Measurements from ENCODE around the gene ITGB8.
A peak's percentile ranks its signal among the peaks of the same experiment; 100 is the strongest.

The ITGB8 gene

DNA sequence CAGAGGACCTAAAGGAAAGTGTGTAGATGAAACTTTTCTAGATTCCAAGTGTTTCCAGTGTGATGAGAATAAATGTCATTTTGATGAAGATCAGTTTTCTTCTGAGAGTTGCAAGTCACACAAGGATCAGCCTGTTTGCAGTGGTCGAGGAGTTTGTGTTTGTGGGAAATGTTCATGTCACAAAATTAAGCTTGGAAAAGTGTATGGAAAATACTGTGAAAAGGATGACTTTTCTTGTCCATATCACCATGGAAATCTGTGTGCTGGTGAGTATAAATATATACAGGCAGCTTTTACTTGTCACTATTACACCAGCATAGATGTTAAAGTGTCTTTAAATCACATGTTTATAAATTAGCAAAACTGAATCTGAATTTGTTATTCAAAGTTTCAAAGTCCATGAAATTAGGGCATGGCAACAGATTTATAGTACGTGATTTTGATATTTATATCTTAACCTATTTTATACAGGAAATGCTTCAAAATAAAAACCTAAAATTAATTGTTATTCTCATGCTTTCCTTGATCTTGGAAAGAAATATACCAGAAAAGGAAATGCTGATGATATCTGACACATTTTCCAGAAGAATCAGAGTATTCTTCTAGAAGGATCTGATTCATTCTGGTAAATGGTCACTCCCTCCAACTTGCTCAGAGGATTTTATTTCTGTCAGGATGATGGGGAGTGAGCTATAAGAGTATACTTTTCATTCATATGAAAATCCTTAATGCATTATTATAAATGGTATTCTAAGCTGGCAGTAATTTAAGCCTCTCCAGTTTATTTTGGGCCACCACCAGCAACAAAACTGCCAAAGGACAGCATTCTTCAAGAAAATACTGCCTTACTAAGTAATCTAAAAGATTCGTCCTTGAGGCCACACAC, 71.4 kb downstream of the ITGB8 start:
- H3K4me3 ChIP-seq (ENCODE audit: low read length), result no peak overlapping the region
- no peak for DNase-seq (ENCODE audit: low read depth)
- no peak for TF ChIP-seq CTCF (IDR thresholded peaks at IDR 0.05; ENCODE audit: insufficient read depth, low read depth, low read length, missing control alignments)

DNA sequence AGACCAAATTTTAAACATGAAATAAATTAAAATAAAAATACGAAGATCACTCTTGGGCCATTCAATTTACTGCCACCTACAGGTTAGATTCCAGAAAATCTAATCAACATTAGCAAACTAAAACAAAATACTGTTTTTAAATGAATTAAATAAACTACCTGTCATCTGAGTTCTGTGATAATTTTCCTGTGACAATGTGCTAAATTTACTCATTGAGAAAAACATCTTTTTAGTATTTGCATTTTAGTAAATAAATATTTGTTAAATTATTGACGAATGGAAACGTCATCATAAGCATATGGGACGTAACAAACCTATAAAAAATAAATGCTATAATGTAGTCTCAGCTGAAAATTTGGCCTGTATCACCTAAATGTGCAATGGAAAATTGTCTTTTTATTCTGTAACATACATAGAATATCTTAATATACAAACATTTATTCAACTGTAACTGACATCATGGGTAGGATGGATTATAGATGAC, 72.1 kb downstream of the ITGB8 start:
- TF ChIP-seq CTCF (IDR thresholded peaks at IDR 0.05; ENCODE audit: insufficient read depth, low read depth, low read length, missing control alignments), result peak; percentile 38
- DNase-seq (ENCODE audit: low read depth), result no peak
- H3K4me3 ChIP-seq (ENCODE audit: low read length), result no peak overlapping the region

- TF ChIP-seq CTCF (IDR thresholded peaks at IDR 0.05; ENCODE audit: insufficient read depth, low read depth, low read length, missing control alignments), result no peak
- H3K4me3 ChIP-seq (ENCODE audit: low read length), result no peak overlapping the region
- no peak for DNase-seq (ENCODE audit: low read depth)
These were observed 72.6 kb downstream of the ITGB8 start for GRCh38 chr7:20403331-20403730.

- no peak for TF ChIP-seq CTCF (IDR thresholded peaks at IDR 0.05; ENCODE audit: insufficient read depth, low read depth, low read length, missing control alignments)
- no peak overlapping the region for H3K4me3 ChIP-seq (ENCODE audit: low read length)
- no peak for DNase-seq (ENCODE audit: low read depth)
These were observed 73.6 kb downstream of the ITGB8 start for GRCh38 chr7:20404320-20404719.

DNA sequence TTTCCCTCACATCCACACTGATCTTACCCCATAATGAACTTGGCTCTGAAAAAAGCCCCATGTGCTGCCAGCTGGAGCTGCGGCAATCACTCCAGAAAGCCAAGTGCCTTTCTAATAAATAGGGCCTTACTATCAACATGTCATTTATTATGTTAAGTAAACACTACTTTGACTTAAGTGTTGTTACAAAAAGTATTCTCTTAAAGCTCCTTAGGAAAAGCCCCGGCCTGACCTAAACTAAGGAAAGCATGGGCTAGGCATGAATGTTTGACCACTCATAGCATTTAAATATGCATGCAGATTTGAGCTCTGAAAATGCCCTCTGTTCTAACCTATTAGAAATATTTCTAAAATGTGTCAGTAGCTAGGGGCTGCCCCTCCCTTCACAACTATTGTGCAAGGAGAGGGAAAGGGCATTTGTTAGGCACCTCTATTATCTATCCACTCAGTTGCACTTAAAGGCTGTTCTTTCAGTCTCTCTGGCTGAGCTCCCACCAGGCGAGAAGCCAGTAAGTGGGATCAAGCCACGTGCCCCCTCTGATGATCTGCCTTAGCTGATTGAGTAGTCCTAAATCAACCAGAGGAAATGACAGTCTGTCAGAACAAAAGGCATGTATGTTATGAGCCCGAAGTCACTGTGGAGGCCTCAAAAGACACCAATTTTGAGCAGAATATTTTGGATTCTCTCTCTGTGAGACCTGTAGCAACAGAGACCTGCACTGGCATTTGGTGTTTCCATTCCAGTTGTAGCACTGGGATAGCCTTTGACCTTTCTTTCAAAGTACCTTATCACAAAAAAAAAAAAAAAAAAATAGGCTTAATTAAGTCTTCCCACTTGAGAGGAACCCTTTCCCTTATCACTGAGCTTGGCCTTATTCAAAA, 77.1 kb downstream of the ITGB8 start:
- TF ChIP-seq CTCF (IDR thresholded peaks at IDR 0.05; ENCODE audit: insufficient read depth, low read depth, low read length, missing control alignments), result no peak
- H3K4me3 ChIP-seq (ENCODE audit: low read length), result no peak overlapping the region
- DNase-seq (ENCODE audit: low read depth), result peak; percentile 83

DNA sequence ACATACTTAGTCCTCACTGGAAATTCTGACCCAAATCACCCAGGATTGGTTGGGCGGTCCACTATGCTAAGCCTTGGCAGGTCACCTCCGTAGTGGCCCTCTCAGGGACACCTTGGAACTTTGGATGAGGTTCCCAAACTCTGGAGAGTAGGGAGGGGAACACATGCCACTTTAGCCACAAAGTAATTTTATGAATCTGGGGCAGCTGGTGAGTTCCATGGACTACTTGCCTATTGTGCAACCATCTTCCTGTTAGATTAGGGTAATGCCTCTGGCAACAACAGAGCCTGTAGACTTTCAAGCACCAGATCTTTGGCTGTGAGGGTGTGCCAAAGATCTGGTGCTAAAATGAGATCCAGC, 77.7 kb downstream of the ITGB8 start:
- H3K4me3 ChIP-seq (ENCODE audit: low read length), result no peak overlapping the region
- DNase-seq (ENCODE audit: low read depth), result peak; percentile 63
- TF ChIP-seq CTCF (IDR thresholded peaks at IDR 0.05; ENCODE audit: insufficient read depth, low read depth, low read length, missing control alignments), result no peak
